Erythroblast (primary cell): ENCODE data around the gene TNNI2.

Experiments
- GATA1 ChIP-seq: IDR thresholded peaks from 2 replicates; pipeline ENCODE4 v1.6.1; 2011; ENCODE audit warnings: low read depth, mild to moderate bottlenecking, control low read depth, low read length, moderate library complexity
- POLR2A ChIP-seq: IDR thresholded peaks from 2 replicates; pipeline ENCODE4 v1.6.1; 2011; ENCODE audit warnings: mild to moderate bottlenecking, low read length

- TF ChIP-seq POLR2A (no peak), GATA1 (no peak)
These were observed 31.5 kb downstream of the TNNI2 start for GRCh38 chr11:1870326-1870696.
